CD14-positive monocyte (primary cell): Measurements from ENCODE around the gene PRR33. TPM values are rescaled to one million over a fixed set of nuclear protein-coding genes. Genes with fewer than 3 reads are reported as not detected.

Experiments used
- DNase-seq, 3 donors: peaks; one replicate each; pipeline ENCODE4 v3.0.0-alpha.2; 2011 to 2022
- H2AFZ ChIP-seq: 2 replicates; pipeline ENCODE4 v1.6.0; 2012; ENCODE audit warnings: mild to moderate bottlenecking, low read depth, low read length, inconsistent platforms; ENCODE audit not compliant: insufficient read depth, poor library complexity, severe bottlenecking
- H3K27ac ChIP-seq, 2 donors: 1 replicate in 1 of 2; 2 replicates in 1 of 2; pipeline ENCODE4 v1.5.1; 2012 to 2013; ENCODE audit warnings: low read length in 2 of 2, control low read depth in 1 of 2, inconsistent platforms in 1 of 2, low read depth in 1 of 2, mild to moderate bottlenecking in 1 of 2
- H3K27me3 ChIP-seq, 2 donors: one replicate each; pipeline versions ENCODE4 v1.6.0 to v1.6.1; 2011 to 2013; ENCODE audit warnings: low read length in 2 of 2; ENCODE audit not compliant: control insufficient read depth in 2 of 2, insufficient read depth in 2 of 2
- H3K36me3 ChIP-seq, 2 donors: replicated peaks in 1 of 2; 1 replicate in 1 of 2; 2 replicates in 1 of 2; pipeline versions ENCODE4 v1.5.1 to v1.6.1; 2012 to 2013; ENCODE audit warnings: low read length in 2 of 2, control low read depth in 1 of 2, inconsistent platforms in 1 of 2, mild to moderate bottlenecking in 1 of 2; ENCODE audit not compliant: insufficient read depth in 2 of 2, control insufficient read depth in 1 of 2
- H3K4me1 ChIP-seq, 2 donors: 1 replicate in 1 of 2; 2 replicates in 1 of 2; pipeline versions ENCODE4 v1.5.1 to v1.6.1; 2012 to 2013; ENCODE audit warnings: low read length in 2 of 2, control low read depth in 1 of 2, inconsistent platforms in 1 of 2, mild to moderate bottlenecking in 1 of 2, moderate library complexity in 1 of 2; ENCODE audit not compliant: insufficient read depth in 2 of 2, control insufficient read depth in 1 of 2
- H3K4me2 ChIP-seq: replicated peaks from 2 replicates; pipeline ENCODE3; 2012; ENCODE audit warnings: low read length, moderate library complexity, mild to moderate bottlenecking; ENCODE audit not compliant: poor library complexity, severe bottlenecking; ENCODE audit errors: extremely low read depth
- H3K4me3 ChIP-seq, 3 experiments: fragments of 200-600 bp in 1 of 3; sonication (generic) in 1 of 3; replicated peaks in 1 of 3; 1 replicate in 2 of 3; 2 replicates in 1 of 3; pipeline ENCODE4 v1.5.1; 2011 to 2013; ENCODE audit warnings: low read length in 3 of 3, mild to moderate bottlenecking in 3 of 3, control low read depth in 2 of 3, low read depth in 2 of 3, inconsistent platforms in 1 of 3, moderate library complexity in 1 of 3
- H3K79me2 ChIP-seq: 2 replicates; pipeline ENCODE4 v1.6.0; 2012; ENCODE audit warnings: mild to moderate bottlenecking, control low read depth, inconsistent platforms, low read length, moderate library complexity; ENCODE audit not compliant: insufficient read depth
- H3K9ac ChIP-seq: 2 replicates; pipeline ENCODE4 v1.6.0; 2017; ENCODE audit warnings: low read length, mild to moderate bottlenecking; ENCODE audit not compliant: insufficient read depth, poor library complexity, severe bottlenecking
- H3K9me3 ChIP-seq, 2 donors: replicated peaks in 1 of 2; 1 replicate in 1 of 2; 2 replicates in 1 of 2; pipeline versions ENCODE4 v1.5.1 to v1.6.1; 2012 to 2013; ENCODE audit warnings: low read length in 2 of 2, control low read depth in 1 of 2; ENCODE audit not compliant: control insufficient read depth in 1 of 2, insufficient read depth in 1 of 2
- H4K20me1 ChIP-seq: 2 replicates; pipeline ENCODE4 v1.6.0; 2012; ENCODE audit warnings: mild to moderate bottlenecking, low read length, control low read depth, moderate library complexity; ENCODE audit not compliant: insufficient read depth
- H3K27ac Mint-ChIP-seq, 7 donors: one replicate each; pipeline ENCODE4 v1.8.0; 2020; ENCODE audit warnings: mild to moderate bottlenecking in 7 of 7, mixed read lengths in 7 of 7, moderate library complexity in 6 of 7, inconsistent platforms in 2 of 7
- H3K27me3 Mint-ChIP-seq, 3 donors: one replicate each; pipeline ENCODE4 v1.8.0; 2021 to 2022; ENCODE audit warnings: low read depth in 3 of 3, mild to moderate bottlenecking in 3 of 3, mixed read lengths in 3 of 3, moderate library complexity in 3 of 3, inconsistent platforms in 1 of 3
- H3K36me3 Mint-ChIP-seq, 2 donors: one replicate each; pipeline ENCODE4 v1.8.0; 2020; ENCODE audit warnings: mixed read lengths in 2 of 2, inconsistent platforms in 1 of 2, mild to moderate bottlenecking in 1 of 2
- H3K4me1 Mint-ChIP-seq: one replicate; pipeline ENCODE4 v1.8.0; 2020; ENCODE audit warnings: mild to moderate bottlenecking, mixed read lengths
- H3K4me3 Mint-ChIP-seq, 2 donors: one replicate each; pipeline ENCODE4 v1.8.0; 2020; ENCODE audit warnings: mild to moderate bottlenecking in 2 of 2, mixed read lengths in 2 of 2, moderate library complexity in 1 of 2
- H3K9me3 Mint-ChIP-seq, 7 donors: one replicate each; pipeline ENCODE4 v1.8.0; 2020 to 2022; ENCODE audit warnings: mixed read lengths in 7 of 7, mild to moderate bottlenecking in 6 of 7, moderate library complexity in 6 of 7, inconsistent platforms in 2 of 7
- WGBS: methylation state at CpG from one replicate; pipeline ENCODE4 v1.1.5; 2013; ENCODE audit warnings: missing lambda C conversion rate; ENCODE audit not compliant: insufficient coverage; 5-methylcytosine and 5-hydroxymethylcytosine counted together
- intact Hi-C, 2 donors: fragments of 100-400 bp; cut with micrococcal nuclease; formaldehyde crosslinking; loops; one replicate each; pipeline versions ENCODE4 v1.15.0 to v1.15.1; 2023
- polyA plus RNA-seq, 3 donors: library from polyadenylated mRNA; depleted of rRNA in 1 of 3; unstranded in 2 of 3; stranded (reverse) in 1 of 3; fragments of 300-500 nt in 2 of 3; fragments of >200 nt in 1 of 3; fragmentation: Illumina TruSeq in 2 of 3; gene quantifications; 1 replicate in 2 of 3; 2 replicates in 1 of 3; pipeline ENCODE4 v1.2.3, GENCODE V29; 2012 to 2021
- TF ChIP-seq, protein P1 (sequence below): fragments of 200-600 bp; IDR thresholded peaks from one replicate; pipeline ENCODE4 v1.8.0; 2022; ENCODE audit warnings: antibody characterized with exemption, mild to moderate bottlenecking

The PRR33 gene
- polyA plus RNA-seq, 3 donors = not detected

DNA sequence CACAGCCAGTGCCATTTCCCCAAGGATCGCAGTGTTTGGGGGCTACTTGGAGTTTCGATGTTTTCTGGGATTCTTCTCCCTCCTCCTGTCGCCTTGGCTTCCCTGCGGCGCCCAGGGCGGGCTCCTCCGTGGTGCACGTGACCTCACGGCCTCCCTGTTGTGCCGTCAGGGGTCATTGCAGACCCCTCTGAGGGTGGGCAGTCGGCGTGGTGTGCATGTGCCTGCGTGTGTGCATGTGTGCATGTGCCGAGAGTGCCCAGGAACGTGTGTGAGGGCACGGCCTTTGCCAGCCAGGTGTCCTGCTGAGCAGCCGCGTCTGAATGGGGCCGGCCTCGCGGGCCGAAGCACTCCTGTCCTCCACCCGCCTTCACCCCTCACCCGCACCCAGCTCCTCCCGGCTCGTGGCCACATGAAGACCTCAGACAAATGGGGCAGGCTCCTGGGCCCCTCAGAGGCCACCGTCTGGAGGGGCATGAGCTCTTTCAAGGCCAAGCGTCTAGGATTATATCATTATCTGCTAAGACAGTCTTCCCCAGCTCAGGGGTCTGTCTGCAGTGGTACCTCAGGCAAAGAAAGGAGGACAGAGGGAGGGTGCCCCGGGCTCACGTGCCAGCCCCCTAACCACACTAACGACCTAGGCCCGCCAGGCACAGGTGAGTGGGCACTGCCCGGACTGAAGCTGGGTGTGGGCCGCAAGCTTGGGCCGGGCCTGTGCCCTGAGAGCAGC lies 46.1 kb upstream of the PRR33 start:
- no peak overlapping the region for H3K4me2 ChIP-seq
- H3K27me3 ChIP-seq = peaks cover 0 to 3% of the 10 kb centered on the region in 2 donors
- intact Hi-C loops = loop anchor here in 1 of 2 donors (1.0 kb wide), 1 partner anchor 25 kb away; no protein-coding TSS in a partner anchor
- Mint-ChIP-seq H3K4me1 (peaks cover 5% of the 10 kb centered on the region), H3K27ac (no peak overlapping the region), H3K9me3 (peaks cover 0 to 1% (median 0%) of the 10 kb centered on the region in 7 donors), H3K4me3 (no peak overlapping the region), H3K36me3 (no peaks in the 10 kb centered on the region), H3K27me3 (peaks cover 3 to 11% (median 9%) of the 10 kb centered on the region in 3 donors)
- H3K4me3 ChIP-seq = no peak overlapping the region
- no peaks in the 10 kb centered on the region for H3K79me2 ChIP-seq
- no peak overlapping the region for H3K27ac ChIP-seq
- H2AFZ ChIP-seq = no peak overlapping the region
- no peak for DNase-seq
- H3K4me1 ChIP-seq = no peaks in the 10 kb centered on the region
- TF ChIP-seq, protein P1, sequence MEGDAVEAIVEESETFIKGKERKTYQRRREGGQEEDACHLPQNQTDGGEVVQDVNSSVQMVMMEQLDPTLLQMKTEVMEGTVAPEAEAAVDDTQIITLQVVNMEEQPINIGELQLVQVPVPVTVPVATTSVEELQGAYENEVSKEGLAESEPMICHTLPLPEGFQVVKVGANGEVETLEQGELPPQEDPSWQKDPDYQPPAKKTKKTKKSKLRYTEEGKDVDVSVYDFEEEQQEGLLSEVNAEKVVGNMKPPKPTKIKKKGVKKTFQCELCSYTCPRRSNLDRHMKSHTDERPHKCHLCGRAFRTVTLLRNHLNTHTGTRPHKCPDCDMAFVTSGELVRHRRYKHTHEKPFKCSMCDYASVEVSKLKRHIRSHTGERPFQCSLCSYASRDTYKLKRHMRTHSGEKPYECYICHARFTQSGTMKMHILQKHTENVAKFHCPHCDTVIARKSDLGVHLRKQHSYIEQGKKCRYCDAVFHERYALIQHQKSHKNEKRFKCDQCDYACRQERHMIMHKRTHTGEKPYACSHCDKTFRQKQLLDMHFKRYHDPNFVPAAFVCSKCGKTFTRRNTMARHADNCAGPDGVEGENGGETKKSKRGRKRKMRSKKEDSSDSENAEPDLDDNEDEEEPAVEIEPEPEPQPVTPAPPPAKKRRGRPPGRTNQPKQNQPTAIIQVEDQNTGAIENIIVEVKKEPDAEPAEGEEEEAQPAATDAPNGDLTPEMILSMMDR = no peak
- H4K20me1 ChIP-seq = no peaks in the 10 kb centered on the region
- H3K9me3 ChIP-seq = no peaks in the 10 kb centered on the region
- no peaks in the 10 kb centered on the region for H3K36me3 ChIP-seq
- H3K9ac ChIP-seq = no peak overlapping the region
- WGBS = 92% methylated on average over 28 of the region's 35 CpGs

DNA sequence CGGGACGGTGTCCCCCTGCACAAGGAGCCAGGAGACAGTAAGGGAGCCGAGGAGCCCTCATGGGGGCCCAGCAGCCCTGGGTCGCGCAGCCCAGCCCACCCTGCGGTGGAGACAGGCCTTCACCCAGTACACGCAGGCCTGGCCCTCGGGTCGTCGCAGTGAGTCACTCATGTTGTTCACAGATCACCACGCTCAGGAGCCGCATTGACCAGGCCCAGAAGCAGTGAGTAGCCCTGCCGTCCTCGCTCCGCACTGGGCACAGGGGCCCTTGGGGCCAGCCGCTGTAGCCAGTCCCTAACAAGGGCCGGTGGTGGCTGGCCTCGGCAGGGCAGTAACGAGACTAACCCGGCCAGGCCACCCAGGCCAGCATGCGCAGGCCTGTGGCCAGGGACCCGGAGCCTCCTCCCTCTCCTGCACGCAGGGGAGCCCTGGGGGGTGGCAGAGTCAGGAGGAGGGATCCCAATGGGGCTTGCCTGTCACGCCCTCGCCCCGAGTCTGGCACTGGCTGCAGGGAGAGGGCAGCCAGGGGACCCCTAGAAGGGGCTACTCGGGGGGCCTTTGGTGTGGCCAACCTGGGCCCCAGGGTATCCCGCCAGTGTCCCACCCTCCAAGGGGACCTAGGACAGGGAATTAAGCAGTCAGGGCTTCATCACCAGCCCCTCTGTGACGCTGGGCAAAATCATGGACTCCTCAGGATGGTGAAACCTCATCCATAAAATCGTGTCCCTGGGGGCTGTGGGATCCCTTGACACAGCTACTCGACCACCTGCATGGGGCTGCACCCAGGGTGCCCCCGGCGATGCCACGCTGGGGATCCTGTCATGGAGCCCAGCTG lies 45.3 kb upstream of the PRR33 start:
- TF ChIP-seq, protein P1 = no peak
- no peak overlapping the region for H3K4me3 Mint-ChIP-seq
- Histone ChIP-seq H3K4me3 (no peak overlapping the region), H2AFZ (no peak overlapping the region), H3K27ac (no peak overlapping the region), H3K36me3 (no peaks in the 10 kb centered on the region), H3K4me1 (peaks cover 2% of the 10 kb centered on the region in 2 donors), H3K9me3 (no peaks in the 10 kb centered on the region), H3K9ac (no peak overlapping the region), H3K27me3 (peaks cover 0 to 3% of the 10 kb centered on the region in 2 donors), H3K79me2 (no peaks in the 10 kb centered on the region), H3K4me2 (no peak overlapping the region), H4K20me1 (no peaks in the 10 kb centered on the region)
- intact Hi-C loops = no loop called here
- 96% methylated on average over 33 of the region's 34 CpGs for WGBS
- H3K36me3 Mint-ChIP-seq = no peaks in the 10 kb centered on the region
- DNase-seq = no peak
- H3K27ac Mint-ChIP-seq = peak overlapping the region in 1 of 7 donors; percentile 63
- peaks cover 0 to 1% (median 0%) of the 10 kb centered on the region in 7 donors for H3K9me3 Mint-ChIP-seq
- H3K27me3 Mint-ChIP-seq = peaks cover 4 to 17% (median 14%) of the 10 kb centered on the region in 3 donors
- peaks cover 10% of the 10 kb centered on the region for H3K4me1 Mint-ChIP-seq
